Cardiac fibroblast (primary cell): ENCODE results near the gene MED12L.

Experiments used
- DNase-seq, 2 donors: peaks; one replicate each; pipeline versions ENCODE4 v3.0.0 to v3.0.0-alpha.2; 2010; ENCODE audit warnings: low read depth in 2 of 2
- H3K4me3 ChIP-seq, 2 donors: replicated peaks in 1 of 2; 1 replicate in 1 of 2; 2 replicates in 1 of 2; pipeline ENCODE4 v1.5.1; 2011; ENCODE audit warnings: low read depth in 2 of 2, low read length in 2 of 2, mild to moderate bottlenecking in 2 of 2, moderate library complexity in 1 of 2
- CTCF ChIP-seq: IDR thresholded peaks from one replicate; pipeline ENCODE4 v1.5.1; 2011; ENCODE audit warnings: low read depth, mild to moderate bottlenecking, low read length, inconsistent platforms

Gene MED12L

GRCh38 chr3:151144760-151145159 lies 59.3 kb downstream of the MED12L start:
- no peak overlapping the region for H3K4me3 ChIP-seq
- no peak for TF ChIP-seq CTCF
- DNase-seq = no peak

GRCh38 chr3:151145713-151146070 lies 60.2 kb downstream of the MED12L start:
- no peak for DNase-seq
- no peak for TF ChIP-seq CTCF
- H3K4me3 ChIP-seq = no peak overlapping the region

GRCh38 chr3:151146071-151146730 lies 60.7 kb downstream of the MED12L start:
- peak; percentile 87 for TF ChIP-seq CTCF
- DNase-seq = peak; percentile 78 to 81
- H3K4me3 ChIP-seq = peak overlapping the region in 1 of 2 donors; percentile 16

- H3K4me3 ChIP-seq = no peak overlapping the region
- no peak for DNase-seq
Observed at GRCh38 chr3:151146731-151147091, 61.2 kb downstream of the MED12L start.

GRCh38 chr3:151147299-151147698 lies 61.8 kb downstream of the MED12L start:
- no peak for TF ChIP-seq CTCF
- H3K4me3 ChIP-seq = no peak overlapping the region
- DNase-seq = no peak

More at GRCh38 chr3:151146731-151147091, 61.2 kb downstream of the MED12L start:
- no peak for TF ChIP-seq CTCF

- TF ChIP-seq CTCF = no peak
- DNase-seq = no peak
- H3K4me3 ChIP-seq = no peak overlapping the region
Observed at GRCh38 chr3:151152455-151153079, 67.1 kb downstream of the MED12L start.
